Muscle of leg (tissue), 11 donors: ENCODE results near the gene GTF2F2. TPM values are rescaled to one million over a fixed set of nuclear protein-coding genes. Genes with fewer than 3 reads are reported as not detected.

Experiments used
- DNase-seq: peaks from one replicate; pipeline ENCODE4 v3.0.0; 2013
- H3K27ac ChIP-seq: one replicate; pipeline ENCODE4 v1.5.1; 2013; ENCODE audit warnings: mild to moderate bottlenecking, low read length, control low read depth
- H3K27me3 ChIP-seq: one replicate; pipeline ENCODE4 v1.6.1; 2013; ENCODE audit warnings: low read length; ENCODE audit not compliant: control insufficient read depth, insufficient read depth
- H3K36me3 ChIP-seq: one replicate; pipeline ENCODE4 v1.6.1; 2013; ENCODE audit warnings: low read length; ENCODE audit not compliant: control insufficient read depth, insufficient read depth
- H3K4me1 ChIP-seq: one replicate; pipeline ENCODE4 v1.6.1; 2013; ENCODE audit warnings: low read length; ENCODE audit not compliant: control insufficient read depth, insufficient read depth
- H3K4me3 ChIP-seq: one replicate; pipeline ENCODE4 v1.5.1; 2013; ENCODE audit warnings: low read length, control low read depth
- H3K9me3 ChIP-seq: replicated peaks from 2 replicates; pipeline ENCODE4 v1.6.1; 2013; ENCODE audit warnings: low read depth, low read length; ENCODE audit not compliant: control insufficient read depth
- WGBS: methylation state at CpG from one replicate; pipeline ENCODE4 v1.1.5; 2013; ENCODE audit warnings: missing lambda C conversion rate; ENCODE audit not compliant: insufficient coverage; 5-methylcytosine and 5-hydroxymethylcytosine counted together
- polyA plus RNA-seq, 8 donors: library from polyadenylated mRNA; unstranded; fragments of 120-200 nt; gene quantifications; one replicate each; pipeline versions ENCODE4 v1.2.1 to v1.2.3, GENCODE V29; 2013; ENCODE audit warnings: inconsistent platforms in 1 of 8, low replicate concordance in 1 of 8; ENCODE audit not compliant: insufficient read length in 8 of 8, insufficient read depth in 1 of 8
- total RNA-seq: library from RNA; stranded (reverse); fragments of 120-200 nt; gene quantifications from one replicate; pipeline ENCODE4 v1.2.4, GENCODE V29; 2013

Gene GTF2F2
- total and polyA plus RNA-seq, 9 donors: 18.1 to 21.9 (median 19.3) TPM

DNA sequence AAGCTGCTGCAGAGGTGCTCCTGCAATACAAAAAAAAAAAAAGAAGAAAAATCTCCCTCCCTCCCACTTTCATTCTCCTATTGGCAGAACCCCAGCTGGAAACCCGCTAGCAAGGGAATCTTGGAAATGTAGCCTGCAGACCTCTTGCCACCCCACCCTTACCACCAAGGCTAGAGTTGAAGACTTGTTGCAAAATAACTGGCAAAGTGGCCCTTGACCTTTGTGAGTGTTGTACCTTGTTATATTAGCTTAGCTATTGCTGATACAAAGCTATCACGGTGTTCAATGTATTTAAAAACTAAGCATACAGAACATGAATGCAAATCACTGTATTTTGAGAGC lies 138.0 kb downstream of the GTF2F2 start:
- H3K27me3 ChIP-seq: no peaks in the 10 kb centered on the region
- no peak overlapping the region for H3K27ac ChIP-seq
- no peaks in the 10 kb centered on the region for H3K9me3 ChIP-seq
- DNase-seq: no peak
- WGBS: no CpG with 5 or more reads among the region's 2 CpGs
- H3K4me3 ChIP-seq: no peak overlapping the region
- peaks cover 3% of the 10 kb centered on the region for H3K36me3 ChIP-seq
- H3K4me1 ChIP-seq: no peaks in the 10 kb centered on the region

DNA sequence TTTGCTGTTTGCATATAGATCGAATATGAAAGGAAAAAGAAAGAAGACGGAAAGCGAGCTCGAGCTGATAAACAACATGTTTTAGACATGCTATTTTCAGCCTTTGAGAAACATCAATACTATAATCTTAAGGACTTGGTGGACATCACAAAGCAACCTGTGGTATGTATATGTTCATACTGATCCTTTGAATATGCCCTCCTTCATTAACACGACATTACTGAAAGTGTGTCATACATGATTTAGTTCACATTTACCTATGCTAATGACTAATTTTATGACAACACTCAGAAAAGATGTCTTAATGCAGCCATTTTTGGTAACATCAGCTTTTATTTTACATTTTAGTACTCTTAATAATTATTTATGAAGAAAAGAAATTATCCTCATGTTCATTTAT lies 146.9 kb downstream of the GTF2F2 start:
- no peaks in the 10 kb centered on the region for H3K9me3 ChIP-seq
- H3K4me1 ChIP-seq: no peaks in the 10 kb centered on the region
- H3K4me3 ChIP-seq: no peak overlapping the region
- no peak for DNase-seq
- no peak overlapping the region for H3K27ac ChIP-seq
- no CpG with 5 or more reads among the region's 5 CpGs for WGBS
- no peaks in the 10 kb centered on the region for H3K27me3 ChIP-seq
- H3K36me3 ChIP-seq: no peaks in the 10 kb centered on the region

DNA sequence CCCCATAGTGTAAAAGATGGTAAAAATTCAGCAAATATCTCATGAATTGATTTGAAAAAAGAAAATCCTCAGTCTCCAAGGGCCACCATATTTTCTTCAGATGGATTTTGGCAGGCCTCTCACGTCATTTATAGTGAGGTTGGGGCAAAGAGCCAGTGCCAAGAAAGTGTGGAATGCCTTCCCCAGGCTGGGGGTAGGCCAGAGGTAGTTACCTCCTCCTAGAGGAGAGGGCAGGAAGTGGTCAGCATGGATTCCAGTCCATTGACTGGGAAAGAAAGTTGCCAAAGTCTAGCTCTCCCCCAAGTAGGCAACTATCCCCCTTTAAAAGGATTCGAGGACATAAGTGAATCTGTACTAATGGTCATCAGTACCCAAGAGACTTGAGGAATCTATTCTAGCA lies 148.9 kb downstream of the GTF2F2 start:
- Histone ChIP-seq H3K36me3 (no peaks in the 10 kb centered on the region), H3K9me3 (no peaks in the 10 kb centered on the region), H3K27me3 (no peaks in the 10 kb centered on the region), H3K4me3 (no peak overlapping the region), H3K4me1 (no peaks in the 10 kb centered on the region), H3K27ac (no peak overlapping the region)
- DNase-seq: no peak
- no CpG with 5 or more reads among the region's 2 CpGs for WGBS

DNA sequence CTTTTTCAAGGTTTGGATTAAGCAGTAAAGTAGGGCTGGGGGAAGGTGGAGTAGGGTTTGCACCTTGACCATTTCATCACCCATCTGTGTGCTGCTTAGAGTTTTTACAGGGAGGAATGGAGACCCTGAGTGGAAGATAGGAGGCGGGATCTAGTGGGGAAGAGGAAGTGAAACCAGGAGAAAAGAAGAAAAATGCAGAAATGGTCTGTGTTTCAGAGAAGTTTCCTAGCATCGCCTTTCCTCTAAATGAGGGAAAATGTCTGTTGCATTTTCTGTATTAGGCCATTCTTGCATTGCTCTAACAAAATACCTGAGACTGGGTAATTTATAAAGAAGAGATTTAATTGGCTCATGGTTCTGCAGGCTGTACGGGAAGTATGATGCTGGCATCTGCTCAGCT lies 156.6 kb downstream of the GTF2F2 start:
- DNase-seq: peak; percentile 44
- Histone ChIP-seq H3K27me3 (no peaks in the 10 kb centered on the region), H3K4me1 (no peaks in the 10 kb centered on the region)

GRCh38 chr13:45278096-45278645 lies 157.9 kb downstream of the GTF2F2 start:
- DNase-seq: peak; percentile 24
- no peaks in the 10 kb centered on the region for H3K27me3 ChIP-seq
- no peak overlapping the region for H3K4me3 ChIP-seq
- no peak overlapping the region for H3K27ac ChIP-seq
- H3K4me1 ChIP-seq: no peaks in the 10 kb centered on the region
- WGBS: 89% methylated on average over 3 of the region's 3 CpGs
- H3K36me3 ChIP-seq: peaks cover 4% of the 10 kb centered on the region
- peaks cover 2% of the 10 kb centered on the region for H3K9me3 ChIP-seq

More for the DNA sequence above, 156.6 kb downstream of the GTF2F2 start:
- peaks cover 2% of the 10 kb centered on the region for H3K9me3 ChIP-seq
- WGBS: 90% methylated on average over 2 of the region's 3 CpGs
- H3K4me3 ChIP-seq: no peak overlapping the region
- H3K27ac ChIP-seq: no peak overlapping the region
- peaks cover 4% of the 10 kb centered on the region for H3K36me3 ChIP-seq

DNA sequence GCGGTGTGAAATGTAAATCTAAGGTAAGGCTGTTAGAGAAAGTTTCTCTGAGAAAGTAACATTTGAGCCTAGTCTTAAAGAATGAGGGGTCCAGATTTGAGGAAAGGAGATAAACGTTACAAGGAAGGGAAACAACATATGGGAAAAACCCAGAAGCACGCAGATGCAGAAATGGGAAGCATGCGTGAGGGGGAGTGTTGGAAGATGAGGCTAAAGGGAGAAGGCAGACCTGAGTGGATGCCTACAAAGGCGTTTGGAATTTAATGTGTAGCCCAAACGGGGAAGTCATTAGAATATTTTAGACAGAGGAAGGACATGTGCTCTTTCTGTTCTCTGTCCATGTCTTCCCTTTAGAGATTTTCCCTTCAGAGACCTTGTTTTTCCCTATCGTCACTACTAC lies 159.7 kb downstream of the GTF2F2 start:
- Histone ChIP-seq H3K4me3 (no peak overlapping the region), H3K36me3 (peaks cover 4% of the 10 kb centered on the region), H3K4me1 (no peaks in the 10 kb centered on the region), H3K27me3 (no peaks in the 10 kb centered on the region), H3K27ac (no peak overlapping the region), H3K9me3 (peaks cover 2% of the 10 kb centered on the region)
- no peak for DNase-seq
- 65% methylated on average over 4 of the region's 7 CpGs for WGBS

DNA sequence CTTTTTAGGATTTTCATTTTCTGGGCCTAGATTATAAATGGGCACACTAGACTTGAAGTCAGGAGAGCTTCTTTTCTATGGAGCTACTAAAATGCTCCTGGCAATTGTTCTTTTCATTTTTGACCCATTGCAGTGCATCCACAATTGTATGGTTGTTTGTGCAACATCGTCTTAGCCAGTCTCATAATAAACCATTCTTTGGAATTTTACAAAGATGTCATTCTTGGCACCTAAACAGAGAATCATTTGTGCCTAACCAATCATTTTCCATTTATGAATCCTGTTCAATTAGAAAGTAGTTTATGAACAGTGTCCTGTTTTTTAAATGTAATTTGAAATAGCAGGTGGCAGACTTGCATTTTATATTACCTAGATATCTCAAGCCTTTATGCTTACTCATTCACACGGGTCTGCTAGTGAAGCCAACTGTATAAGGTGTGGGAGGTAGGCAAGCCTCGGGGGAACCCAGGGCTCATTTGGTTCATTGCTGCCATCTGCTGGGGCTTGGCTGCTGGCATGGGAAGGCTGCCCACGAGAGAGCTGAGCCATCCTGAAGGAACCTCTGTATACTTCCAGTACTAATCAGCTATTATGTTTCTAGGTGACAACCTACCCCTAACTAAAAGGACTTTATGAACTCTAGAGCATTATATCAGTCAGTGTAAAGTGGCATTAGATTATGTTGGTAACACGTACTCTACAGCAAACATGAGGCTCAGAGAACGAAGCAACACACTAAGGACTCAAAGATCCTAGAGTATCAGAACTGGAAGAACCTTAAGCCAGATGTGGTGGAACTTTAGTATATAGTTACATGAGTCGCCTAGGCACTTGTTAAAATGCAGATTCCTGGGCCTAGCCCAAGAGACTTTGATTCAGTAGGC lies 160.7 kb downstream of the GTF2F2 start:
- peaks cover 2% of the 10 kb centered on the region for H3K9me3 ChIP-seq
- H3K4me1 ChIP-seq: no peaks in the 10 kb centered on the region
- H3K4me3 ChIP-seq: no peak overlapping the region
- no CpG with 5 or more reads among the region's 7 CpGs for WGBS
- H3K27ac ChIP-seq: no peak overlapping the region
- H3K36me3 ChIP-seq: peaks cover 6% of the 10 kb centered on the region
- no peaks in the 10 kb centered on the region for H3K27me3 ChIP-seq
- peak; percentile 41 for DNase-seq

GRCh38 chr13:45282994-45283393 lies 162.7 kb downstream of the GTF2F2 start:
- DNase-seq: no peak
- Histone ChIP-seq H3K4me1 (no peaks in the 10 kb centered on the region), H3K4me3 (no peak overlapping the region), H3K36me3 (peaks cover 5% of the 10 kb centered on the region), H3K9me3 (no peaks in the 10 kb centered on the region), H3K27me3 (no peaks in the 10 kb centered on the region), H3K27ac (no peak overlapping the region)
- no CpG with 5 or more reads among the region's 3 CpGs for WGBS

DNA sequence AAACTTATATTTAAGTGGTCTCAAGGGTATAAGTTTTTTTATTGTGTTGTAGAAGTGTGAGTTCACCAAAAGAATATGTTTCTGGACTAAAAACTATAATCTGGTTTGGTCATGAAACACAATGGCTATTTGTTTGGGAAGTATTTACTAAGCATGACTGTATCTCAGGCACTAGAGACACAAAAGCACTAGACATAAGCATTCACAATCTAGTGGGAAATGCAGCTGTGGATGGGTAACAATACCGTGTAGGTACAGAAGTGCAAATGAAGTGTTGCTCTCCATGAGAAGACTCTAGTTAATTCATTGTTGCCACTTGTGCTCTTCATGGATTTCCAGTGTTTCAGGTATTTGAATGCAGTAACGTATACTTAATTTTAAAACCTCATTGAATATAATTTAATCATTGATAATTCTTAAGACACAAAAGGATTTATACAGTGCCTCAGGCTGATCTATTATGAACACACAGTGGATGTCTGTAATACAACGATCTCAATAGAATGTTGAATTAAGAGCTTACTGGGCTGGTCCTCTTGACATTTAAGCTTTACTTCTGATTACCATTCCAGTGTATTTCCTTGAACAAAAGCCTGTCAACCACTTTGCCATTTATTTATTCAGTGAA lies 169.7 kb downstream of the GTF2F2 start:
- no peak for DNase-seq
- Histone ChIP-seq H3K4me1 (no peaks in the 10 kb centered on the region), H3K36me3 (peaks cover 7% of the 10 kb centered on the region), H3K27ac (no peak overlapping the region), H3K4me3 (no peak overlapping the region), H3K9me3 (no peaks in the 10 kb centered on the region), H3K27me3 (no peaks in the 10 kb centered on the region)
- no CpG with 5 or more reads among the region's 3 CpGs for WGBS

DNA sequence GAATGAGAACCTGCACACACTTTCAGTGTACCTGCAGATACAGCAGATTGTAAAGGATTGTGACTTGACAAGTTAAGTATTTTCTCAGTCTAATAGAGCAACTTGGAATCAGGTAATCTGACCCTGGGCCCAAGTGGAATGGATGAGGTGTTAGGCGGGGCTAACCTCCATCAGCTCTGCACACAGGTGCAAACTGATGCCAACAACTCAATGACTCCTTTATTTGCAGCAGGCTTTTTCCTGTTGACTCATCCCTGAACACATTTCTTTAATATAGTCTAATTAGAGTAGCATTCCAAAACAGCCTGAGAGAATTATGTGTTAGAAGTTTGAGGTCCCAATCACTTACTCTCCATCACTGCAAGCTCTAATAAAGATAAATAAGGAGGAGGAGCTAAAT lies 171.9 kb downstream of the GTF2F2 start:
- no peak overlapping the region for H3K4me3 ChIP-seq

More for the DNA sequence above, 171.9 kb downstream of the GTF2F2 start:
- peaks cover 6% of the 10 kb centered on the region for H3K36me3 ChIP-seq
- H3K4me1 ChIP-seq: peaks cover 5% of the 10 kb centered on the region
- H3K27ac ChIP-seq: no peak overlapping the region
- DNase-seq: no peak
- no peaks in the 10 kb centered on the region for H3K9me3 ChIP-seq
- WGBS: no CpG with 5 or more reads among the region's 1 CpG
- no peaks in the 10 kb centered on the region for H3K27me3 ChIP-seq
